ENCODE data around the gene RNF220.

RNF220 gene

GRCh38 chr1:44503625-44504024 is 98.6 kb downstream of the RNF220 start:
- no peak for DNase-seq (ENCODE audit: low read depth)
- TF ChIP-seq, protein P1, sequence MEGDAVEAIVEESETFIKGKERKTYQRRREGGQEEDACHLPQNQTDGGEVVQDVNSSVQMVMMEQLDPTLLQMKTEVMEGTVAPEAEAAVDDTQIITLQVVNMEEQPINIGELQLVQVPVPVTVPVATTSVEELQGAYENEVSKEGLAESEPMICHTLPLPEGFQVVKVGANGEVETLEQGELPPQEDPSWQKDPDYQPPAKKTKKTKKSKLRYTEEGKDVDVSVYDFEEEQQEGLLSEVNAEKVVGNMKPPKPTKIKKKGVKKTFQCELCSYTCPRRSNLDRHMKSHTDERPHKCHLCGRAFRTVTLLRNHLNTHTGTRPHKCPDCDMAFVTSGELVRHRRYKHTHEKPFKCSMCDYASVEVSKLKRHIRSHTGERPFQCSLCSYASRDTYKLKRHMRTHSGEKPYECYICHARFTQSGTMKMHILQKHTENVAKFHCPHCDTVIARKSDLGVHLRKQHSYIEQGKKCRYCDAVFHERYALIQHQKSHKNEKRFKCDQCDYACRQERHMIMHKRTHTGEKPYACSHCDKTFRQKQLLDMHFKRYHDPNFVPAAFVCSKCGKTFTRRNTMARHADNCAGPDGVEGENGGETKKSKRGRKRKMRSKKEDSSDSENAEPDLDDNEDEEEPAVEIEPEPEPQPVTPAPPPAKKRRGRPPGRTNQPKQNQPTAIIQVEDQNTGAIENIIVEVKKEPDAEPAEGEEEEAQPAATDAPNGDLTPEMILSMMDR (conservative IDR thresholded peaks at IDR 0.05; ENCODE audit: low read depth, low read length), result no peak
- H3K4me3 ChIP-seq (ENCODE audit: low read depth, low read length), result no peak overlapping the region

- no peak overlapping the region for H3K4me3 ChIP-seq (ENCODE audit: low read depth, low read length)
- TF ChIP-seq, protein P1 (conservative IDR thresholded peaks at IDR 0.05; ENCODE audit: low read depth, low read length), result no peak
- DNase-seq (ENCODE audit: low read depth), result peak; percentile 46
Measured at GRCh38 chr1:44505210-44505993, 100.3 kb downstream of the RNF220 start.

- H3K4me3 ChIP-seq (ENCODE audit: low read depth, low read length), result no peak overlapping the region
- TF ChIP-seq, protein P1 (conservative IDR thresholded peaks at IDR 0.05; ENCODE audit: low read depth, low read length), result no peak
- no peak for DNase-seq (ENCODE audit: low read depth)
Measured at GRCh38 chr1:44507490-44508396, 102.7 kb downstream of the RNF220 start.

- TF ChIP-seq, protein P1 (conservative IDR thresholded peaks at IDR 0.05; ENCODE audit: low read depth, low read length), result no peak
- DNase-seq (ENCODE audit: low read depth), result no peak
- no peak overlapping the region for H3K4me3 ChIP-seq (ENCODE audit: low read depth, low read length)
Measured at GRCh38 chr1:44508397-44508745, 103.3 kb downstream of the RNF220 start.

GRCh38 chr1:44511363-44511762 is 106.3 kb downstream of the RNF220 start:
- no peak overlapping the region for H3K4me3 ChIP-seq (ENCODE audit: low read depth, low read length)
- TF ChIP-seq, protein P1 (conservative IDR thresholded peaks at IDR 0.05; ENCODE audit: low read depth, low read length), result no peak
- DNase-seq (ENCODE audit: low read depth), result no peak

DNA sequence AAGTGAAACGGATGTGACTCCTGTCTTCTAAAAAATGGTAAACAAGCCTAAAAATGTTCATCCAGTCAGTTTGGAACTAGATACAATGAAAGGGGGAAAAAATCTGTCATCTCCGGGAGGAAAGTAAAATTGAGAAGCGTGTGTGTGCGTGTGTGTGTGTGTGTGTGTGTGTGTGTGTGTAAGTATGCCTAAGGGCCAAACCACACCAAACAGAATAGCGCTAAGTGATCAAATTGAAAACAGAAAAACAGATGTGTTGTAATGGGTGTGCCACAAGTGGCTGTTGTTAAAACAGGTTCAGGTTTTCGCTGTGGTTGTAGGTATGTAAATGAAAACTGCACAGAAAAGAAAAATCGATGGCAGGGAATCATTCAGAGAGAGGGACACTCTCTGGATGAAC is 106.7 kb downstream of the RNF220 start:
- TF ChIP-seq, protein P1 (conservative IDR thresholded peaks at IDR 0.05; ENCODE audit: low read depth, low read length), result no peak

More for the DNA sequence above, 106.7 kb downstream of the RNF220 start:
- no peak for DNase-seq (ENCODE audit: low read depth)
- no peak overlapping the region for H3K4me3 ChIP-seq (ENCODE audit: low read depth, low read length)

Data from choroid plexus epithelial cell (primary cell).